Measurements from ENCODE around the gene PTPRN2. TPM values are rescaled to one million over a fixed set of nuclear protein-coding genes. Genes with fewer than 3 reads are reported as not detected.

The PTPRN2 gene
- total and polyA plus RNA-seq, 2 of the 13 experiments (the other 11 are each of a cell fraction or from before 2014, with no cell fraction given), result 2.5 to 24.2 TPM

GRCh38 chr7:158468181-158468580 is 119.4 kb downstream of the PTPRN2 start:
- Histone ChIP-seq H3K36me3 (replicated peaks in 1 of 2; ENCODE audit: control insufficient read depth in 1 of 2, insufficient read depth in 2 of 2, low read length in 2 of 2) (no peaks in the 10 kb centered on the region; a peak in 1 of 5 replicates), H4K20me1 (ENCODE audit: insufficient read depth, low read length) (peaks cover 26% of the 10 kb centered on the region), H2AFZ (ENCODE audit: low read length) (no peak overlapping the region), H3K4me3 (replicated peaks in 1 of 3; ENCODE audit: insufficient read depth in 1 of 3, low read depth in 2 of 3, low read length in 3 of 3) (no peak overlapping the region), H3K27me3 (ENCODE audit: control insufficient read depth in 1 of 2, insufficient read depth in 2 of 2, low read length in 2 of 2) (no peaks in the 10 kb centered on the region), H3K9ac (ENCODE audit: insufficient read depth, low read depth, low read length) (no peak overlapping the region), H3K4me2 (ENCODE audit: low read depth, low read length) (no peak overlapping the region), H3K9me3 (ENCODE audit: low read length) (no peaks in the 10 kb centered on the region), H3K4me1 (ENCODE audit: insufficient read depth, low read length) (no peaks in the 10 kb centered on the region), H3K27ac (ENCODE audit: extremely low read length, insufficient read depth, low read length) (no peak overlapping the region), H3K79me2 (ENCODE audit: insufficient read depth, low read length) (peaks cover 2% of the 10 kb centered on the region)
- no TSS peak for BruUV-seq (replicated peaks)
- ATAC-seq (no peak), FAIRE-seq (no peak), DNase-seq (ENCODE audit: low spot score) (no peak)
- CTCF ChIA-PET (ENCODE audit: low intra/inter-chr PET ratio, low total read pairs), result no interaction called here
- intact Hi-C loops (cut with micrococcal nuclease; ENCODE audit: unreplicated experiment), result no loop called here
- 90% methylated on average over 10 of the region's 10 CpGs for WGBS (ENCODE audit: low lambda C conversion rate)
- in situ Hi-C loops (cut with HindIII; ENCODE audit: extremely low pct_ligation_motif_present, low pct_unique_long_range_greater_than_20kb), result no loop called here
- TF ChIP-seq ZNF790 (CRISPR knock-in tag; IDR thresholded peaks at IDR 0.05; ENCODE audit: borderline replicate concordance), result no peak
- TF ChIP-seq ZBTB49 (CRISPR knock-in tag; IDR thresholded peaks at IDR 0.05; ENCODE audit: borderline replicate concordance), result no peak
- TF ChIP-seq ZC3H4 (CRISPR knock-in tag; IDR thresholded peaks at IDR 0.05; ENCODE audit: borderline replicate concordance), result no peak
- no peak for TF ChIP-seq MEIS1 (CRISPR knock-in tag; IDR thresholded peaks at IDR 0.05; ENCODE audit: borderline replicate concordance)
- TF ChIP-seq ZNF232 (CRISPR knock-in tag; IDR thresholded peaks at IDR 0.05; ENCODE audit: borderline replicate concordance), result no peak
- POLR2A ChIA-PET, result no interaction called here

GRCh38 chr7:158467562-158467961 is 120.1 kb downstream of the PTPRN2 start:
- WGBS (ENCODE audit: low lambda C conversion rate), result 89% methylated on average over 7 of the region's 7 CpGs
- no peak overlapping the region for H3K9ac ChIP-seq (ENCODE audit: insufficient read depth, low read depth, low read length)
- ChIA-PET POLR2A (no interaction called here), CTCF (ENCODE audit: low intra/inter-chr PET ratio, low total read pairs) (no interaction called here)
- no peak overlapping the region for H3K4me2 ChIP-seq (ENCODE audit: low read depth, low read length)
- H3K79me2 ChIP-seq (ENCODE audit: insufficient read depth, low read length), result peaks cover 3% of the 10 kb centered on the region
- TF ChIP-seq MAZ (IDR thresholded peaks at IDR 0.05; ENCODE audit: borderline replicate concordance, low read depth, low read length), result no peak
- no peak for TF ChIP-seq MAZ (CRISPR knock-in tag; IDR thresholded peaks at IDR 0.05; ENCODE audit: low read depth)
- 0 out of 2 replicates have a peak, but pooled peaks have one; percentile 27 for TF ChIP-seq SRF (IDR thresholded peaks at IDR 0.05; ENCODE audit: low read depth, low read length)
- no peak overlapping the region for H3K27ac ChIP-seq (ENCODE audit: extremely low read length, insufficient read depth, low read length)
- FAIRE-seq (no peak), ATAC-seq (no peak), DNase-seq (ENCODE audit: low spot score) (no peak)
- no peaks in the 10 kb centered on the region for H3K4me1 ChIP-seq (ENCODE audit: insufficient read depth, low read length)
- H3K4me3 ChIP-seq (replicated peaks in 1 of 3; ENCODE audit: insufficient read depth in 1 of 3, low read depth in 2 of 3, low read length in 3 of 3), result no peak overlapping the region
- H3K9me3 ChIP-seq (ENCODE audit: low read length), result no peaks in the 10 kb centered on the region
- no TSS peak for BruUV-seq (replicated peaks)
- H3K27me3 ChIP-seq (ENCODE audit: control insufficient read depth in 1 of 2, insufficient read depth in 2 of 2, low read length in 2 of 2), result no peaks in the 10 kb centered on the region
- intact Hi-C loops (cut with micrococcal nuclease; ENCODE audit: unreplicated experiment), result no loop called here
- no peaks in the 10 kb centered on the region; a peak in 1 of 5 replicates for H3K36me3 ChIP-seq (replicated peaks in 1 of 2; ENCODE audit: control insufficient read depth in 1 of 2, insufficient read depth in 2 of 2, low read length in 2 of 2)
- peaks cover 22% of the 10 kb centered on the region for H4K20me1 ChIP-seq (ENCODE audit: insufficient read depth, low read length)
- in situ Hi-C loops (cut with HindIII; ENCODE audit: extremely low pct_ligation_motif_present, low pct_unique_long_range_greater_than_20kb), result no loop called here
- H2AFZ ChIP-seq (ENCODE audit: low read length), result no peak overlapping the region
